Mesenchymal stem cell (in vitro differentiated cells and primary cell): Measurements from ENCODE around the gene P3H3.

Source experiments
- DNase-seq: peaks from one replicate; pipeline ENCODE4 v3.0.0-alpha.2; 2013
- H2AFZ ChIP-seq: one replicate; pipeline ENCODE4 v1.6.1; 2013; ENCODE audit warnings: low read depth, mild to moderate bottlenecking, control low read depth, inconsistent platforms, low read length, moderate library complexity
- H2AK5ac ChIP-seq: 2 replicates; pipeline ENCODE4 v1.6.1; 2013; ENCODE audit warnings: low read length, moderate library complexity, mild to moderate bottlenecking, inconsistent platforms; ENCODE audit not compliant: severe bottlenecking
- H2BK120ac ChIP-seq: one replicate; pipeline ENCODE4 v1.6.1; 2013; ENCODE audit warnings: low read depth, mild to moderate bottlenecking, inconsistent platforms, low read length, moderate library complexity
- H2BK12ac ChIP-seq, 2 experiments: one replicate each; pipeline ENCODE4 v1.6.1; 2013; ENCODE audit warnings: inconsistent platforms in 2 of 2, low read length in 2 of 2, mild to moderate bottlenecking in 2 of 2, moderate library complexity in 2 of 2, control low read depth in 1 of 2
- H2BK15ac ChIP-seq: one replicate; pipeline ENCODE4 v1.6.1; 2013; ENCODE audit warnings: mild to moderate bottlenecking, low read depth, inconsistent platforms; ENCODE audit not compliant: poor library complexity, severe bottlenecking
- H2BK5ac ChIP-seq: 2 replicates; pipeline ENCODE4 v1.6.1; 2013; ENCODE audit warnings: low read depth, mild to moderate bottlenecking, low read length, control low read depth, inconsistent platforms; ENCODE audit not compliant: poor library complexity, severe bottlenecking
- H3K14ac ChIP-seq, 2 experiments: one replicate each; pipeline ENCODE4 v1.6.1; 2013; ENCODE audit warnings: inconsistent platforms in 2 of 2, low read length in 2 of 2, control low read depth in 1 of 2, mild to moderate bottlenecking in 1 of 2, moderate library complexity in 1 of 2
- H3K18ac ChIP-seq, 2 experiments: one replicate each; pipeline ENCODE4 v1.6.1; 2013; ENCODE audit warnings: inconsistent platforms in 2 of 2, low read length in 2 of 2, control low read depth in 1 of 2, low read depth in 1 of 2, mild to moderate bottlenecking in 1 of 2
- H3K23ac ChIP-seq, 2 experiments: one replicate each; pipeline ENCODE4 v1.6.1; 2013; ENCODE audit warnings: inconsistent platforms in 2 of 2, low read length in 2 of 2, mild to moderate bottlenecking in 2 of 2, moderate library complexity in 2 of 2, control low read depth in 1 of 2
- H3K27ac ChIP-seq: 2 replicates; pipeline ENCODE4 v1.5.1; 2013; ENCODE audit warnings: mild to moderate bottlenecking, moderate library complexity, low read length, control low read depth, inconsistent platforms; ENCODE audit not compliant: poor library complexity, severe bottlenecking
- H3K27me3 ChIP-seq, 2 experiments: 2 replicates each; pipeline versions ENCODE4 v1.6.1 to v1.7.0; 2013; ENCODE audit warnings: low read length in 2 of 2, mild to moderate bottlenecking in 2 of 2, moderate library complexity in 2 of 2, control low read depth in 1 of 2, inconsistent platforms in 1 of 2; ENCODE audit not compliant: control insufficient read depth in 1 of 2, insufficient read depth in 1 of 2
- H3K36me3 ChIP-seq, 2 experiments: 2 replicates each; pipeline versions ENCODE4 v1.6.1 to v1.7.0; 2013; ENCODE audit warnings: low read length in 2 of 2, control low read depth in 1 of 2, inconsistent platforms in 1 of 2, low read depth in 1 of 2, mild to moderate bottlenecking in 1 of 2; ENCODE audit not compliant: insufficient read depth in 2 of 2, control insufficient read depth in 1 of 2
- H3K4ac ChIP-seq, 2 experiments: one replicate each; pipeline ENCODE4 v1.6.1; 2013; ENCODE audit warnings: inconsistent platforms in 2 of 2, low read length in 2 of 2, mild to moderate bottlenecking in 2 of 2, moderate library complexity in 2 of 2, control low read depth in 1 of 2, low read depth in 1 of 2
- H3K4me1 ChIP-seq: 2 replicates; pipeline ENCODE4 v1.6.1; 2013; ENCODE audit warnings: low read depth, low read length, control low read depth; ENCODE audit not compliant: control insufficient read depth, insufficient read depth
- H3K4me2 ChIP-seq: 2 replicates; pipeline ENCODE4 v1.6.1; 2013; ENCODE audit warnings: low read length, mild to moderate bottlenecking, inconsistent platforms; ENCODE audit not compliant: poor library complexity, severe bottlenecking
- H3K4me3 ChIP-seq, 2 experiments: 2 replicates each; pipeline versions ENCODE4 v1.5.1 to v1.7.0; 2013; ENCODE audit warnings: low read length in 2 of 2, mild to moderate bottlenecking in 2 of 2, control low read depth in 1 of 2, low read depth in 1 of 2; ENCODE audit not compliant: insufficient read depth in 1 of 2
- H3K79me1 ChIP-seq: replicated peaks from 2 replicates; pipeline ENCODE4 v1.6.1; 2013; ENCODE audit warnings: mild to moderate bottlenecking, control low read depth, low read length, inconsistent platforms; ENCODE audit not compliant: poor library complexity, severe bottlenecking
- H3K9ac ChIP-seq: 2 replicates; pipeline ENCODE4 v1.7.0; 2013; ENCODE audit warnings: mild to moderate bottlenecking, low read length, moderate library complexity
- H3K9me3 ChIP-seq: 2 replicates; pipeline ENCODE4 v1.7.0; 2013; ENCODE audit warnings: mild to moderate bottlenecking, low read length; ENCODE audit not compliant: control insufficient read depth
- H4K8ac ChIP-seq: one replicate; pipeline ENCODE4 v1.6.1; 2013; ENCODE audit warnings: inconsistent platforms, mild to moderate bottlenecking, low read length, moderate library complexity
- H4K91ac ChIP-seq: one replicate; pipeline ENCODE4 v1.6.1; 2013; ENCODE audit warnings: mild to moderate bottlenecking, low read length, inconsistent platforms
- WGBS: methylation state at CpG from one replicate; pipeline ENCODE4 v1.1.7; 2013; ENCODE audit warnings: mixed read lengths; 5-methylcytosine and 5-hydroxymethylcytosine counted together

P3H3 gene

DNA sequence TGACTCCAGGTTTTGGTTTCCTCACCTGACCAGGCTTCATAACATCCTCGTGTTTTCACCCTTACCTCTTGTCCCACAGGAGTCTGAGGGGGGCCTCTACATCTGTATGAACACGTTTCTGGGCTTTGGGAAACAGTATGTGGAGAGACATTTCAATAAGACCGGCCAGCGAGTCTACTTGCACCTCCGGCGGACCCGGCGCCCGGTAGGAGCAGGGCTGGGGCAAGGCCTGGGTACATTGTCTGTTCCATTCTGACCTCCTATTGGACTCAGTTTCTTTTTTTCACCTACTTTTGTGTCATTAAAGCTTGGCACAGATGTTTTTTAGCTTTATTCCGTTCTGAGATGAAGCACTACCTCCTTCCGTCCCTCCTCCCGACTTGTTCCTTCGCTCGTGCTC lies 27.1 kb downstream of the P3H3 start:
- H2BK15ac ChIP-seq = no peak overlapping the region
- H4K8ac ChIP-seq = no peak overlapping the region
- no peak overlapping the region for H3K14ac ChIP-seq
- DNase-seq = no peak
- no peaks in the 10 kb centered on the region for H3K9me3 ChIP-seq
- no peak overlapping the region for H3K27ac ChIP-seq
- no peak overlapping the region for H3K4me3 ChIP-seq
- H3K23ac ChIP-seq = no peak overlapping the region
- peak overlapping the region; percentile 94 for H3K9ac ChIP-seq
- no peaks in the 10 kb centered on the region for H3K27me3 ChIP-seq
- peaks cover 37% of the 10 kb centered on the region for H3K79me1 ChIP-seq
- WGBS = 95% methylated on average over 14 of the region's 14 CpGs
- no peak overlapping the region for H2BK5ac ChIP-seq
- no peak overlapping the region for H2BK120ac ChIP-seq
- H2AFZ ChIP-seq = no peak overlapping the region
- no peak overlapping the region for H2AK5ac ChIP-seq
- no peak overlapping the region for H2BK12ac ChIP-seq
- H3K36me3 ChIP-seq = peaks cover 55 to 57% of the 10 kb centered on the region in 2 experiments
- no peak overlapping the region for H3K4ac ChIP-seq
- H3K4me2 ChIP-seq = no peak overlapping the region
- no peak overlapping the region for H4K91ac ChIP-seq
- H3K4me1 ChIP-seq = peaks cover 13% of the 10 kb centered on the region
- no peak overlapping the region for H3K18ac ChIP-seq

DNA sequence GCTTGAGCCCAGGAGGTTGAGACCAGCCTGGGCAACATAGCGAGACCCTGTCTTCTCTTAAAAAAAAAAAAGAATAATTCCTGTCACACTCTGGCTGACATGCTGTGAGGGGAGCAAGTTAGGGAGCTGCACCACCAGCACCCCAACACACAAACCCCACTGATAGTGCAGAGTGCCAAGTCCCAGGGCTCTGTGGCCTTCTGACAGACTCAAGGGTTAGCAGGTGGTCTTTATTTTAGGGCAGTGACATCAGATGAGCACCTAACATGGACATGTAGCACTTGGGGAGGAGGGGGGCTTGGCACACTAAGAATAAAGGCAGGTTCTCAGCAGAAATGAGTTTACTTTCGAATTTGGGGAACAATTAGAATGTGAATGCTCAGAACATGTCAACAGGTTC lies 30.6 kb downstream of the P3H3 start:
- Histone ChIP-seq H4K91ac (no peak overlapping the region), H3K18ac (no peak overlapping the region), H4K8ac (no peak overlapping the region), H3K9me3 (no peaks in the 10 kb centered on the region), H3K9ac (no peak overlapping the region), H3K4ac (no peak overlapping the region), H3K36me3 (peaks cover 88 to 89% of the 10 kb centered on the region in 2 experiments), H2AFZ (no peak overlapping the region), H2BK12ac (no peak overlapping the region), H3K4me1 (peaks cover 4% of the 10 kb centered on the region), H2BK5ac (no peak overlapping the region), H3K79me1 (peaks cover 41% of the 10 kb centered on the region), H3K14ac (no peak overlapping the region), H3K4me2 (no peak overlapping the region), H2AK5ac (no peak overlapping the region), H2BK120ac (no peak overlapping the region), H3K23ac (no peak overlapping the region), H3K4me3 (no peak overlapping the region), H2BK15ac (no peak overlapping the region), H3K27me3 (no peaks in the 10 kb centered on the region), H3K27ac (no peak overlapping the region)
- DNase-seq = no peak
- WGBS = 96% methylated on average over 2 of the region's 2 CpGs

DNA sequence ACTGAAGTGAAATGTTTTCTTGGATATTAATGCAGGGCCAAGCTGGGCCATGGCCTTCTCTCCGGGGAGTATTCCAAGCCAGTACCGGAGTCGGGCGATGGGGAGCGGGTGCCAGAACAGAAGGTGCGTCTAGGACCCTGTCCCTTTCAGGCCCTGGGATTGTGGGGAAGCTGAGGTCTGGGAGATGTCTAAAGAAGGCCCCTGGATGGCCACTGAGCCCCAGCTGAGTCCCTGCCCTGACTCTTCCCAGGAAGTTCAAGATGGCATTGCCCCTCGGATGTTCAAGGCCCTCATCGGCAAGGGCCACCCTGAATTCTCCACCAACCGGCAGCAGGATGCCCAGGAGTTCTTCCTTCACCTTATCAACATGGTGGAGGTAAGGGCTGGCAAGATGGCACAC lies 31.9 kb downstream of the P3H3 start:
- H3K27ac ChIP-seq = no peak overlapping the region
- H3K4me1 ChIP-seq = no peaks in the 10 kb centered on the region
- no peak overlapping the region for H3K4me3 ChIP-seq
- H3K18ac ChIP-seq = no peak overlapping the region
- H3K14ac ChIP-seq = no peak overlapping the region
- H3K23ac ChIP-seq = no peak overlapping the region
- peaks cover 39% of the 10 kb centered on the region for H3K79me1 ChIP-seq
- no peak overlapping the region for H4K91ac ChIP-seq
- no peak overlapping the region for H2BK120ac ChIP-seq
- H2BK5ac ChIP-seq = no peak overlapping the region
- 91% methylated on average over 9 of the region's 9 CpGs for WGBS
- H3K9me3 ChIP-seq = no peaks in the 10 kb centered on the region
- no peak overlapping the region for H3K4ac ChIP-seq
- no peak overlapping the region for H3K9ac ChIP-seq
- no peak overlapping the region for H2BK15ac ChIP-seq
- no peak for DNase-seq
- H3K4me2 ChIP-seq = no peak overlapping the region
- H3K36me3 ChIP-seq = peaks cover 95 to 98% of the 10 kb centered on the region in 2 experiments
- H4K8ac ChIP-seq = no peak overlapping the region
- no peaks in the 10 kb centered on the region for H3K27me3 ChIP-seq
- H2BK12ac ChIP-seq = no peak overlapping the region
- no peak overlapping the region for H2AFZ ChIP-seq
- no peak overlapping the region for H2AK5ac ChIP-seq

DNA sequence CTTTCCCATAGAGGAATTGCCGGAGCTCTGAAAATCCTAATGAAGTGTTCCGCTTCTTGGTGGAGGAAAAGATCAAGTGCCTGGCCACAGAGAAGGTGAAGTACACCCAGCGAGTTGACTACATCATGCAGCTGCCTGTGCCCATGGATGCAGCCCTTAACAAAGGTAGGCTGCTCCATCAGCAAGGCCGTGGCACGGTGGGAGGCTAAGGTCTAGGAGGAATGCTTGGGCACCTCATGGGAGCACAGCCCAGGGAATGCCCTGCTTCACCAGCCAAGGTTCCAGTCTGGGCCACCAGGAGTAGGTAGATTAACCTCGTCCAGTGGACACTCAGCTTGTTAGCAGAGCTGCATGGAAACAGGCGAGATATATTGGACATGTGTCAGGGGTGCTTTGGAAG lies 32.7 kb downstream of the P3H3 start:
- no peaks in the 10 kb centered on the region for H3K27me3 ChIP-seq
- H3K18ac ChIP-seq = no peak overlapping the region
- H4K8ac ChIP-seq = no peak overlapping the region
- no peaks in the 10 kb centered on the region for H3K9me3 ChIP-seq
- no peak overlapping the region for H2AFZ ChIP-seq
- no peak overlapping the region for H2BK5ac ChIP-seq
- H3K79me1 ChIP-seq = peaks cover 31% of the 10 kb centered on the region
- no peak overlapping the region for H2BK12ac ChIP-seq
- 95% methylated on average over 7 of the region's 7 CpGs for WGBS
- H3K9ac ChIP-seq = no peak overlapping the region
- H3K27ac ChIP-seq = no peak overlapping the region
- peaks cover 95 to 98% of the 10 kb centered on the region in 2 experiments for H3K36me3 ChIP-seq
- no peak overlapping the region for H3K4me3 ChIP-seq
- H3K23ac ChIP-seq = no peak overlapping the region
- H3K14ac ChIP-seq = no peak overlapping the region
- no peaks in the 10 kb centered on the region for H3K4me1 ChIP-seq
- no peak for DNase-seq
- no peak overlapping the region for H4K91ac ChIP-seq
- no peak overlapping the region for H2BK15ac ChIP-seq
- no peak overlapping the region for H3K4me2 ChIP-seq
- no peak overlapping the region for H2BK120ac ChIP-seq
- no peak overlapping the region for H3K4ac ChIP-seq
- no peak overlapping the region for H2AK5ac ChIP-seq
